Heart right ventricle (tissue), 16 donors: ENCODE measurements around the gene CALD1. TPM values are rescaled to one million over a fixed set of nuclear protein-coding genes. Genes with fewer than 3 reads are reported as not detected.

Source experiments
- ATAC-seq, 8 donors: fragments of 200-7000 bp; cut with Tn5 transposase; one replicate each; pipeline ENCODE4 v1.9.1; 2020; ENCODE audit warnings: mild to moderate bottlenecking in 8 of 8, moderate library complexity in 8 of 8, moderate number of reproducible peaks in 1 of 8
- DNase-seq, 2 donors: peaks; one replicate each; pipeline ENCODE4 v3.0.0-alpha.2; 2020
- H3K27ac ChIP-seq, 10 donors: fragments of 200-600 bp; sonication (generic) in 2 of 10; one replicate each; pipeline versions ENCODE4 v1.5.0 to v1.8.0; 2020 to 2022; ENCODE audit warnings: mild to moderate bottlenecking in 3 of 10
- H3K27me3 ChIP-seq, 7 donors: fragments of 200-600 bp; one replicate each; pipeline ENCODE4 v1.8.0; 2021 to 2022; ENCODE audit warnings: mild to moderate bottlenecking in 2 of 7
- H3K36me3 ChIP-seq, 9 donors: fragments of 200-600 bp; sonication (generic) in 1 of 9; one replicate each; pipeline versions ENCODE4 v1.5.0 to v1.8.0; 2020 to 2022; ENCODE audit warnings: mild to moderate bottlenecking in 2 of 9
- H3K4me1 ChIP-seq, 9 donors: fragments of 200-600 bp; sonication (generic) in 1 of 9; one replicate each; pipeline versions ENCODE4 v1.5.0 to v1.8.0; 2020 to 2022; ENCODE audit warnings: mild to moderate bottlenecking in 4 of 9
- H3K4me3 ChIP-seq, 10 donors: fragments of 200-600 bp; sonication (generic) in 2 of 10; one replicate each; pipeline versions ENCODE4 v1.5.0 to v1.8.0; 2020 to 2022; ENCODE audit warnings: mild to moderate bottlenecking in 7 of 10, moderate library complexity in 2 of 10
- H3K9me3 ChIP-seq, 11 donors: fragments of 200-600 bp in 10 of 11; sonication (generic) in 2 of 11; one replicate each; pipeline versions ENCODE4 v1.5.0 to v1.8.0; 2013 to 2022; ENCODE audit warnings: mild to moderate bottlenecking in 2 of 11, control low read depth in 1 of 11, moderate library complexity in 1 of 11
- CTCF ChIP-seq, 9 donors: fragments of 200-600 bp; sonication (generic) in 2 of 9; IDR thresholded peaks; one replicate each; pipeline versions ENCODE4 v1.5.0 to v1.8.0; 2021 to 2022; ENCODE audit warnings: antibody characterized with exemption in 9 of 9, mild to moderate bottlenecking in 5 of 9, moderate library complexity in 1 of 9
- WGBS, 2 donors: extraction: QIAGEN DNeasy Blood & Tissue Kit; methylation state at CpG; one replicate each; pipeline ENCODE4 v1.1.7; 2013; ENCODE audit warnings: inconsistent platforms in 1 of 2; 5-methylcytosine and 5-hydroxymethylcytosine counted together
- intact Hi-C, 10 donors: fragments of 100-400 bp; cut with DNase I; formaldehyde crosslinking; loops; one replicate each; pipeline versions ENCODE4 v1.11.1 to v1.14.2; 2022
- polyA plus RNA-seq, 2 donors: library from polyadenylated mRNA; stranded (reverse); fragments of 200-250 nt; gene quantifications; one replicate each; pipeline ENCODE4 v1.2.3, GENCODE V29; 2013
- total RNA-seq, 10 donors: library from RNA; stranded (reverse); fragmentation: NEBNext Ultra II Directional in 3 of 10; extraction: Animal tissue kit (Norgen Biotek cat#: 25700) in 3 of 10; gene quantifications; one replicate each; pipeline versions ENCODE4 v1.2.1 to v1.2.4, GENCODE V29; 2021 to 2023
- donor health status: Arrhythmogenic right ventricular cardiomyopathy.
- donor health status: ischemic (EF 13 %, LVEDD 7.1; RV severe dilation, severe dysfunction).
- donor health status: healthy with polysubstance abuse.
- donor health status: DM: no; HTN: yes; CAD: no.
- donor health status: DM: no; HTN: no; CAD: no.
- donor health status: ischemic (EF 25% LVEDD 6.9; RV normal size, moderate dysfunction).
- donor health status: ischemic (EF 25% LVEDD 5.7; RV mildly dilated, moderate dysfunction).
- donor health status: healthy.
- donor health status: DM: yes; HTN: yes; CAD: no.
- donor health status: Ischemic cardiomyopathy.
- donor health status: ischemic (EF 35%, LVEDD 5.7; RV mildly dilated, moderate dysfunction).
- donor health status: nonischemic (EF 11% LVEDD 7.7; RV severe dilation, severe dysfunction).
- donor health status: DM: yes; HTN: yes; CAD: no.
- donor health status: PGD.
- donor health status: ischemic (EF 29% LVEDD 5.4; RV normal size, mild dysfunction).
- donor health status: nonischemic (EF 23%, LVEDD 6.1; RV moderate dilation, normal function).

Gene CALD1
- total and polyA plus RNA-seq, 12 donors = 69.9 to 180 (median 126) TPM

GRCh38 chr7:134894928-134895327, 115.5 kb downstream of the CALD1 start:
- no peak for TF ChIP-seq CTCF (IDR thresholded peaks at IDR 0.05)
- no peak for DNase-seq
- H3K27me3 ChIP-seq = peaks cover 0 to 11% (median 0%) of the 10 kb centered on the region in 7 donors
- H3K4me3 ChIP-seq = no peak overlapping the region
- peaks cover 0 to 19% (median 14%) of the 10 kb centered on the region in 11 donors for H3K9me3 ChIP-seq
- peaks cover 6 to 71% (median 37%) of the 10 kb centered on the region in 9 donors for H3K4me1 ChIP-seq
- WGBS, 2 donors = 82 to 89% methylated on average over 1 of the region's 1 CpG
- H3K36me3 ChIP-seq = peaks cover 0 to 26% (median 0%) of the 10 kb centered on the region in 9 donors
- intact Hi-C loops = loop anchor here in 6 of 10 donors (5.0 to 10.0 kb wide), 5 partner anchors 37 to 200 kb away; no protein-coding TSS in a partner anchor
- no peak for ATAC-seq
- H3K27ac ChIP-seq = peak overlapping the region in 3 of 10 donors; percentile 85 to 89 (median 87)

GRCh38 chr7:134896073-134896472, 116.6 kb downstream of the CALD1 start:
- DNase-seq (no peak), ATAC-seq (no peak)
- TF ChIP-seq CTCF (IDR thresholded peaks at IDR 0.05) = no peak
- H3K4me3 ChIP-seq = no peak overlapping the region
- intact Hi-C loops = loop anchor here in 2 of 10 donors (10.0 kb wide), 2 partner anchors 111 to 201 kb away; no protein-coding TSS in a partner anchor
- peaks cover 0 to 5% (median 0%) of the 10 kb centered on the region in 7 donors for H3K27me3 ChIP-seq
- H3K4me1 ChIP-seq = peaks cover 0 to 71% (median 37%) of the 10 kb centered on the region in 9 donors
- 96 to 98% methylated on average over 4 of the region's 4 CpGs for WGBS, 2 donors
- H3K9me3 ChIP-seq = peaks cover 0 to 19% (median 14%) of the 10 kb centered on the region in 11 donors
- no peak overlapping the region for H3K27ac ChIP-seq
- peaks cover 0 to 26% (median 0%) of the 10 kb centered on the region in 9 donors for H3K36me3 ChIP-seq

- ATAC-seq (no peak), DNase-seq (no peak)
- 96 to 97% methylated on average over 7 of the region's 7 CpGs for WGBS, 2 donors
- no peak overlapping the region for H3K27ac ChIP-seq
- H3K4me1 ChIP-seq = peaks cover 0 to 76% (median 52%) of the 10 kb centered on the region in 9 donors
- TF ChIP-seq CTCF (IDR thresholded peaks at IDR 0.05) = no peak
- H3K36me3 ChIP-seq = peaks cover 0 to 30% (median 0%) of the 10 kb centered on the region in 9 donors
- no peaks in the 10 kb centered on the region for H3K27me3 ChIP-seq
- no peak overlapping the region for H3K4me3 ChIP-seq
- H3K9me3 ChIP-seq = peaks cover 0 to 19% (median 14%) of the 10 kb centered on the region in 11 donors
- intact Hi-C loops = loop anchor here in 2 of 10 donors (10.0 kb wide), 2 partner anchors 113 to 203 kb away; no protein-coding TSS in a partner anchor
Observed at GRCh38 chr7:134897936-134898335, 118.5 kb downstream of the CALD1 start.

GRCh38 chr7:134899729-134900128, 120.3 kb downstream of the CALD1 start:
- peaks cover 0 to 32% (median 0%) of the 10 kb centered on the region in 9 donors for H3K36me3 ChIP-seq
- 46 to 55% methylated on average over 3 of the region's 3 CpGs for WGBS, 2 donors
- no peaks in the 10 kb centered on the region for H3K27me3 ChIP-seq
- peak overlapping the region in 6 of 10 donors; percentile 7 to 79 (median 30) for H3K27ac ChIP-seq
- TF ChIP-seq CTCF (IDR thresholded peaks at IDR 0.05) = no peak
- H3K4me3 ChIP-seq = no peak overlapping the region
- ATAC-seq (peak in 2 of 8 donors; percentile 24 to 31), DNase-seq (no peak)
- H3K9me3 ChIP-seq = peaks cover 0 to 19% (median 14%) of the 10 kb centered on the region in 11 donors
- intact Hi-C loops = loop anchor here in 2 of 10 donors (10.0 kb wide), 2 partner anchors 115 to 205 kb away; no protein-coding TSS in a partner anchor
- peaks cover 0 to 76% (median 60%) of the 10 kb centered on the region in 9 donors for H3K4me1 ChIP-seq
